ENCODE data around the gene MAP2K3.

DNA sequence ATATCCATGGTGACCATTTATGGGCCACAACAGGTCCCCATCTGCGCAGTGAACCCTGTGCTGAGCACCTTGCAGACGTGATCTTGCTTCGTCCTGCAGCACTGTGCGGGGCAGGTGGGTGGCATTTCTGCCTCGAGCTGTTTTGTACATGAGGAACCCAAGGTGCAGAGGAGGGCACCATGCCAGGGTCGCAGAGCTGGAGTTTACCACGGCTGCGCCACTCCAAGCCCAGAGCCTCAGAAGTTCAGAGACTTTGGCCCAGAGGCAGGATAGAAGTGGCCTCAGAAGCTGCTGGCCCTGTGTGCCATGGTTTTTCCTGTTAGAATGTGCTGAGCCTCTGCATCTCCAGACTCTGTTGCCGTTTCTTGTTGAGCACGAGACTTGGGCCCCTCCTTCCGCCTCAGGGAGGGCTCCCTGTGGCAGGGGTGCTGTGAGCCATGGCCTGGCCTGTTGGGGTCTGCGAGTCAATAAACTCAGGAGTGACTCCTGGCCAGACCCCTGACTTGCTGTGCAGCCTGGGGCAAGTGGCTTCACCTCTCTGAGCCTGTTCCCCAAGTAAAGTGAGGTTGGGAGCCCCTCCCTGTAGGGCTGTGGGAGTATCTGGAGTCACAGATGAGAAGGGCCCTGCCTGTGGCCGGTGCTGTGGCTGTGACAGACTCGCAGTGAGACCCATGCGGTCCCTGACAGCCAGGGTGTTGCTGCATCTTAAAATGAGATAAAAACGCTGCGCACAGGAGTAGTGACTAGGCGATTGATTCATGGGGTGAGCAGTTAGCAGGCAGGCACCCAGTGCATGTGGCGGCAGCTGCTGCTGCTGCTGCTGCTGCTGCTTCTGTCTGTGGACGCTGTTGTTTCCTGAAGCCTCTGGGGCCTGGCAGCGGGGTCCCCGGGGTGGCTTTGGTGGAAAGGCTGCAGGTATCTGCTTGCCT is 11.8 kb downstream of the MAP2K3 start:
- TF ChIP-seq, protein P1, sequence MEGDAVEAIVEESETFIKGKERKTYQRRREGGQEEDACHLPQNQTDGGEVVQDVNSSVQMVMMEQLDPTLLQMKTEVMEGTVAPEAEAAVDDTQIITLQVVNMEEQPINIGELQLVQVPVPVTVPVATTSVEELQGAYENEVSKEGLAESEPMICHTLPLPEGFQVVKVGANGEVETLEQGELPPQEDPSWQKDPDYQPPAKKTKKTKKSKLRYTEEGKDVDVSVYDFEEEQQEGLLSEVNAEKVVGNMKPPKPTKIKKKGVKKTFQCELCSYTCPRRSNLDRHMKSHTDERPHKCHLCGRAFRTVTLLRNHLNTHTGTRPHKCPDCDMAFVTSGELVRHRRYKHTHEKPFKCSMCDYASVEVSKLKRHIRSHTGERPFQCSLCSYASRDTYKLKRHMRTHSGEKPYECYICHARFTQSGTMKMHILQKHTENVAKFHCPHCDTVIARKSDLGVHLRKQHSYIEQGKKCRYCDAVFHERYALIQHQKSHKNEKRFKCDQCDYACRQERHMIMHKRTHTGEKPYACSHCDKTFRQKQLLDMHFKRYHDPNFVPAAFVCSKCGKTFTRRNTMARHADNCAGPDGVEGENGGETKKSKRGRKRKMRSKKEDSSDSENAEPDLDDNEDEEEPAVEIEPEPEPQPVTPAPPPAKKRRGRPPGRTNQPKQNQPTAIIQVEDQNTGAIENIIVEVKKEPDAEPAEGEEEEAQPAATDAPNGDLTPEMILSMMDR (IDR thresholded peaks at IDR 0.05), result no peak
- TF ChIP-seq POLR2A (IDR thresholded peaks at IDR 0.05), result no peak

Data from adrenal gland (tissue), 5 donors.